ENCODE results near the gene NUFIP1. TPM values are rescaled to one million over a fixed set of nuclear protein-coding genes. Genes with fewer than 3 reads are reported as not detected.
"Not testable (repeated sequence)": the region's sequence is repeated elsewhere in the genome, so short reads cannot be mapped to it uniquely, and the experiment has no call there.

NUFIP1 gene
- total and polyA plus RNA-seq, 4 donors: 1.9 to 4.6 (median 3.5) TPM

- H3K9me3 ChIP-seq (ENCODE audit: control insufficient read depth, low read length): no peaks in the 10 kb centered on the region
- H3K4me3 ChIP-seq (ENCODE audit: low read length in 2 of 2): no peak overlapping the region
- peaks cover 8 to 9% of the 10 kb centered on the region in 2 donors for H3K4me1 ChIP-seq (ENCODE audit: control insufficient read depth in 1 of 2, insufficient read depth in 2 of 2, low read length in 2 of 2)
- peak overlapping the region in 1 of 2 donors; percentile 70 for H3K27ac ChIP-seq (ENCODE audit: low read depth in 1 of 2, low read length in 2 of 2)
- no peak for DNase-seq
- intact Hi-C loops (cut with DNase I): no loop called here
- no peaks in the 10 kb centered on the region for H3K27me3 ChIP-seq (ENCODE audit: control insufficient read depth in 1 of 2, insufficient read depth in 2 of 2, low read length in 1 of 2)
- H3K36me3 ChIP-seq (ENCODE audit: control insufficient read depth in 1 of 2, insufficient read depth in 2 of 2, low read length in 1 of 2): no peaks in the 10 kb centered on the region
- 72 to 76% methylated on average over 5 of the region's 5 CpGs for WGBS, 2 donors
- no peak for ATAC-seq (ENCODE audit: low FRiP score)
Measured at GRCh38 chr13:44905556-44905955, 83.7 kb downstream of the NUFIP1 start.

- DNase-seq (peak; percentile 71 to 85), ATAC-seq (ENCODE audit: low FRiP score) (peak; percentile 78)
- Histone ChIP-seq H3K9me3 (ENCODE audit: control insufficient read depth, low read length) (no peaks in the 10 kb centered on the region), H3K4me3 (ENCODE audit: low read length in 2 of 2) (no peak overlapping the region), H3K27me3 (ENCODE audit: control insufficient read depth in 1 of 2, insufficient read depth in 2 of 2, low read length in 1 of 2) (no peaks in the 10 kb centered on the region), H3K27ac (ENCODE audit: low read depth in 1 of 2, low read length in 2 of 2) (peak overlapping the region in 1 of 2 donors; percentile 70), H3K4me1 (ENCODE audit: control insufficient read depth in 1 of 2, insufficient read depth in 2 of 2, low read length in 2 of 2) (peaks cover 8 to 9% of the 10 kb centered on the region in 2 donors), H3K36me3 (ENCODE audit: control insufficient read depth in 1 of 2, insufficient read depth in 2 of 2, low read length in 1 of 2) (no peaks in the 10 kb centered on the region)
- WGBS, 2 donors: 37 to 41% methylated on average over 5 of the region's 5 CpGs
- intact Hi-C loops (cut with DNase I): no loop called here
Measured at GRCh38 chr13:44904967-44905366, 84.3 kb downstream of the NUFIP1 start.

DNA sequence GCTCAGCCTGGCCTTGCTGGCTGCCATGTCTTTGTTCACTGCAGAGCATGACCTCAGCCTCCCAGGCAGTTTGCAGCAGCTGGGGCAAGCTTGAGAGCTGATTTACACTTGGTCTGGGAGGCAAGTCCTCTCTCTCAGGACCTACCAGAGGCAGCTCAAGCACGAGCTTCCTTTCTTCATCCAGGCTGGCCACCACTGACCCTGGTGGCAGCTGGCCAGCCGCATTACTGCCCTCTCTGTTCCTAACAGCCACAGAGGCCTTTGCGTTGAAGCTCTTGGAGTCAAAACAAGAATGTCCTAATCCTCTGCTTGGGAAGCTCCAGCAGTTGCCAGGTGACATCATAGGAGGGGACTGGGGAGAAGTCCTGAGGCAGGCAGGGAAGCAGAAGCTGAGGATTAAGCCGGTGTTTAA is 85.7 kb downstream of the NUFIP1 start:
- intact Hi-C loops (cut with DNase I): no loop called here
- peak overlapping the region in 1 of 2 donors; percentile 82 for H3K27ac ChIP-seq (ENCODE audit: low read depth in 1 of 2, low read length in 2 of 2)
- H3K27me3 ChIP-seq (ENCODE audit: control insufficient read depth in 1 of 2, insufficient read depth in 2 of 2, low read length in 1 of 2): no peaks in the 10 kb centered on the region
- H3K9me3 ChIP-seq (ENCODE audit: control insufficient read depth, low read length): no peaks in the 10 kb centered on the region
- H3K4me1 ChIP-seq (ENCODE audit: control insufficient read depth in 1 of 2, insufficient read depth in 2 of 2, low read length in 2 of 2): peaks cover 8 to 9% of the 10 kb centered on the region in 2 donors
- H3K4me3 ChIP-seq (ENCODE audit: low read length in 2 of 2): no peak overlapping the region
- ATAC-seq (ENCODE audit: low FRiP score): peak; percentile 90
- WGBS, 2 donors: 15 to 16% methylated on average over 4 of the region's 4 CpGs
- peak; percentile 86 to 93 for DNase-seq
- no peaks in the 10 kb centered on the region for H3K36me3 ChIP-seq (ENCODE audit: control insufficient read depth in 1 of 2, insufficient read depth in 2 of 2, low read length in 1 of 2)

DNA sequence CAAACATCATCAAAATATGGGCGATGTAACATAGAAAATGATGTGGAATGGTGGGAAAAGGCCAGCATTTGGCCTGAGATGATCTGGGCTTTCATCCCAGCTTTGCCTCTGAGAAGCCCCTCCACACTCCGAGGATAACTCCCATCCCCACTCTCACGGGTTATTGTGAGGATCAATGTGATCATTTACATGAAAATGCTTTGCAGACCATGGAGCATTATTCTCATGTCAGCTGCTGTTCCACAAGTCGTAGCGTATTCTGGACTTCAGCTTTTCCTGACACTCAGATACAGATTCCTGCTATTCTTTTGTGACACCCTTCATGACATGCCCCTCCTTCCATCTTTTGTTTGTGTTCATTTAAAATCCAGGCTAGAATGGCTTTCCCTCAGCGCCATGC is 86.5 kb downstream of the NUFIP1 start:
- peaks cover 8 to 9% of the 10 kb centered on the region in 2 donors for H3K4me1 ChIP-seq (ENCODE audit: control insufficient read depth in 1 of 2, insufficient read depth in 2 of 2, low read length in 2 of 2)
- ATAC-seq (ENCODE audit: low FRiP score): no peak
- 93 to 98% methylated on average over 6 of the region's 6 CpGs for WGBS, 2 donors
- H3K9me3 ChIP-seq (ENCODE audit: control insufficient read depth, low read length): no peaks in the 10 kb centered on the region
- H3K27ac ChIP-seq (ENCODE audit: low read depth in 1 of 2, low read length in 2 of 2): peak overlapping the region in 1 of 2 donors; percentile 82
- no peaks in the 10 kb centered on the region for H3K36me3 ChIP-seq (ENCODE audit: control insufficient read depth in 1 of 2, insufficient read depth in 2 of 2, low read length in 1 of 2)
- H3K4me3 ChIP-seq (ENCODE audit: low read length in 2 of 2): no peak overlapping the region
- intact Hi-C loops (cut with DNase I): no loop called here
- no peaks in the 10 kb centered on the region for H3K27me3 ChIP-seq (ENCODE audit: control insufficient read depth in 1 of 2, insufficient read depth in 2 of 2, low read length in 1 of 2)
- no peak for DNase-seq

DNA sequence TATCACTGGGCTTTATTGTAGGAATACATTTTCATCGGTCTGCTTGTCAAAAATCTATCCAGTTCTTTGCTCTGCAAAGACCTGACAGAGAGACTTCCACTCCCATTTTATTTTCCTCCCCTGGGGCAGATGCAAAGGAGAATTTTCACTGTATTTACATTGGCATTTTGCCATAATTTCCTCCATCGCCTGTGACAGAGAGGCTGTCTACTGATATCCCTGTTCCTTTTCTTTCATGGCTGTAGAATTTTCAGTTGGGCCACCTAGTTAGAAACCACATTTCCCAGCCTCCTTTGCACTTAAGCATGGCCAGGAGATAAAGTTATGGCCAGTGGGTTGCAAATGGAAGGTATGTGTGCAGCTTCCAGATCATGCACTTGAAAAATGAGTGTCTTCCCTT is 89.3 kb downstream of the NUFIP1 start:
- Histone ChIP-seq H3K4me3 (ENCODE audit: low read length in 2 of 2) (no peak overlapping the region), H3K9me3 (ENCODE audit: control insufficient read depth, low read length) (no peaks in the 10 kb centered on the region), H3K36me3 (ENCODE audit: control insufficient read depth in 1 of 2, insufficient read depth in 2 of 2, low read length in 1 of 2) (no peaks in the 10 kb centered on the region), H3K4me1 (ENCODE audit: control insufficient read depth in 1 of 2, insufficient read depth in 2 of 2, low read length in 2 of 2) (peaks cover 0 to 3% of the 10 kb centered on the region in 2 donors), H3K27ac (ENCODE audit: low read depth in 1 of 2, low read length in 2 of 2) (no peak overlapping the region), H3K27me3 (ENCODE audit: control insufficient read depth in 1 of 2, insufficient read depth in 2 of 2, low read length in 1 of 2) (no peaks in the 10 kb centered on the region)
- no peak for DNase-seq
- 49 to 56% methylated on average over 2 of the region's 2 CpGs for WGBS, 2 donors
- intact Hi-C loops (cut with DNase I): no loop called here
- no peak for ATAC-seq (ENCODE audit: low FRiP score)

DNA sequence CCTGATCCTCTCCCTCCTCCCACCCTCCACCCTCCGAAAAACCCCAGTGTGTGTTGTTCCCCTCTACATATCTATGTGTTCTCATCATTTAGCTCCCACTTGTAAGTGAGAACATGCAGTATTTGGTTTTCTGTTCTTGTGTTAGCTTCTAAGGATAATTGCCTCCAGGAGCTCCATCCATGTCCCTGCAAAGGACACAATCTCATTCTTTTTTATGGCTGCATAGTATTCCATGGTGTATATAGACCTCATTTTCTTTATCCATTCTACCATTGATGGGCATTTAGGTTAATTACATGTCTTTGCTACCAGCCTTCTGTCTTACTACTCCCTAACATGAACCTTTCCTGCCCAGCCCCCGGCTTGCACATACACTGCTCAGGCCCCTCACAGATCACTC is 91.0 kb downstream of the NUFIP1 start:
- H3K27ac ChIP-seq (ENCODE audit: low read depth in 1 of 2, low read length in 2 of 2); H3K27me3 ChIP-seq (ENCODE audit: control insufficient read depth in 1 of 2, insufficient read depth in 2 of 2, low read length in 1 of 2); H3K4me1 ChIP-seq (ENCODE audit: control insufficient read depth in 1 of 2, insufficient read depth in 2 of 2, low read length in 2 of 2); DNase-seq; H3K36me3 ChIP-seq (ENCODE audit: control insufficient read depth in 1 of 2, insufficient read depth in 2 of 2, low read length in 1 of 2); H3K4me3 ChIP-seq (ENCODE audit: low read length in 2 of 2); intact Hi-C loops (cut with DNase I); ATAC-seq (ENCODE audit: low FRiP score); H3K9me3 ChIP-seq (ENCODE audit: control insufficient read depth, low read length): not testable (repeated sequence)
- 98% methylated on average over 2 of the region's 2 CpGs for WGBS, 2 donors

- H3K36me3 ChIP-seq (ENCODE audit: control insufficient read depth in 1 of 2, insufficient read depth in 2 of 2, low read length in 1 of 2): no peaks in the 10 kb centered on the region
- intact Hi-C loops (cut with DNase I): no loop called here
- H3K27me3 ChIP-seq (ENCODE audit: control insufficient read depth in 1 of 2, insufficient read depth in 2 of 2, low read length in 1 of 2): no peaks in the 10 kb centered on the region
- H3K27ac ChIP-seq (ENCODE audit: low read depth in 1 of 2, low read length in 2 of 2): no peak overlapping the region
- H3K4me1 ChIP-seq (ENCODE audit: control insufficient read depth in 1 of 2, insufficient read depth in 2 of 2, low read length in 2 of 2): no peaks in the 10 kb centered on the region
- no peak overlapping the region for H3K4me3 ChIP-seq (ENCODE audit: low read length in 2 of 2)
- WGBS, 2 donors: 89 to 90% methylated on average over 5 of the region's 5 CpGs
- DNase-seq (no peak), ATAC-seq (ENCODE audit: low FRiP score) (no peak)
- no peaks in the 10 kb centered on the region for H3K9me3 ChIP-seq (ENCODE audit: control insufficient read depth, low read length)
Measured at GRCh38 chr13:44895953-44896335, 93.3 kb downstream of the NUFIP1 start.

DNA sequence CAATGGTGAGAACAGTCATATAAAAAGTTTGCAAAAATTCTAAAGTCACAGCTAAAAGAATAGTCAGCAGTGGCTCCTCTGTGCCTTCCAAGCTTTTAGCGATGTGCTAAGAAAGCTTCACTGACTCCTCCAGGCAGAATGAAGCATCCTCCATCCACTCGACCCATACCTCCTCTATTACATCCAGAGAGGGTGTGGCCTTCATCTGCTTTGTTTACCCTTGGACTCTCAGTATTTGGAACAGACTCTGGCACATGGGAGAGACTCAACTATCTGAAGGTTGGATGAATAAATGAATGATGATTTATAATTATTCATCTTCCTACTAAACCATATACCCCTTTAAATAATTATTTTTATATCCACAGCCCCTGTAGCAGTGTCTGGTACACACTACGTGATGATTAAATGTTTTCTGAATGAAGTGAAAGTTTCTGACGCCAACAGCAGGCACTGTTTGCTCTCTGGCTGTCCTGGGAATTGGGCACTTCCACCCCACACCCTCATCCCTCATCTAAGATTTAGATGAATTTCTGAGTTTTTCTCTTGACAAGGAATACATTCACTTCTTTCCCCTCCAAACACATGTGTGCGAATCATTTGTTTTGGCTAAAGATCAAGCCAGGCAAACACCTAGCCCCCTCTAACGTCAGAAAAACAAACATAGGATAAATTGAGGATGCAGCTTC is 93.9 kb downstream of the NUFIP1 start:
- no peak for ATAC-seq (ENCODE audit: low FRiP score)
- no peak for DNase-seq
- WGBS, 2 donors: 56 to 60% methylated on average over 6 of the region's 6 CpGs
- no peak overlapping the region for H3K4me3 ChIP-seq (ENCODE audit: low read length in 2 of 2)
- H3K4me1 ChIP-seq (ENCODE audit: control insufficient read depth in 1 of 2, insufficient read depth in 2 of 2, low read length in 2 of 2): no peaks in the 10 kb centered on the region
- H3K36me3 ChIP-seq (ENCODE audit: control insufficient read depth in 1 of 2, insufficient read depth in 2 of 2, low read length in 1 of 2): no peaks in the 10 kb centered on the region
- intact Hi-C loops (cut with DNase I): no loop called here
- no peak overlapping the region for H3K27ac ChIP-seq (ENCODE audit: low read depth in 1 of 2, low read length in 2 of 2)
- H3K9me3 ChIP-seq (ENCODE audit: control insufficient read depth, low read length): no peaks in the 10 kb centered on the region
- no peaks in the 10 kb centered on the region for H3K27me3 ChIP-seq (ENCODE audit: control insufficient read depth in 1 of 2, insufficient read depth in 2 of 2, low read length in 1 of 2)

GRCh38 chr13:44894001-44894770 is 95.1 kb downstream of the NUFIP1 start:
- DNase-seq (no peak), ATAC-seq (ENCODE audit: low FRiP score) (no peak)
- no peak overlapping the region for H3K27ac ChIP-seq (ENCODE audit: low read depth in 1 of 2, low read length in 2 of 2)
- 89 to 90% methylated on average over 13 of the region's 13 CpGs for WGBS, 2 donors
- no peaks in the 10 kb centered on the region for H3K27me3 ChIP-seq (ENCODE audit: control insufficient read depth in 1 of 2, insufficient read depth in 2 of 2, low read length in 1 of 2)
- H3K36me3 ChIP-seq (ENCODE audit: control insufficient read depth in 1 of 2, insufficient read depth in 2 of 2, low read length in 1 of 2): no peaks in the 10 kb centered on the region
- H3K4me3 ChIP-seq (ENCODE audit: low read length in 2 of 2): no peak overlapping the region
- no peaks in the 10 kb centered on the region for H3K4me1 ChIP-seq (ENCODE audit: control insufficient read depth in 1 of 2, insufficient read depth in 2 of 2, low read length in 2 of 2)
- no peaks in the 10 kb centered on the region for H3K9me3 ChIP-seq (ENCODE audit: control insufficient read depth, low read length)
- intact Hi-C loops (cut with DNase I): no loop called here
